Stromal cell of bone marrow (primary cell): ENCODE measurements around the gene ZBTB17.
"Not testable (repeated sequence)": the region's sequence is repeated elsewhere in the genome, so short reads cannot be mapped to it uniquely, and the experiment has no call there.

Experiments used
- DNase-seq: peaks from one replicate; pipeline ENCODE4 v3.0.0-alpha.2; 2012; ENCODE audit warnings: low read depth

The ZBTB17 gene

GRCh38 chr1:15988856-15989736 is 13.2 kb upstream of the ZBTB17 start:
- no peak for DNase-seq

- no peak for DNase-seq
Observed at GRCh38 chr1:15985611-15986297, 9.9 kb upstream of the ZBTB17 start.

GRCh38 chr1:15983275-15983674 is 7.4 kb upstream of the ZBTB17 start:
- no peak for DNase-seq

GRCh38 chr1:15981679-15982078 is 5.8 kb upstream of the ZBTB17 start:
- no peak for DNase-seq

- not testable (repeated sequence) for DNase-seq
Observed at GRCh38 chr1:15977947-15978346, 2.0 kb upstream of the ZBTB17 start.

GRCh38 chr1:15975358-15975804 is 520 bp downstream of the ZBTB17 start:
- DNase-seq = no peak

GRCh38 chr1:15974855-15975254 is 1.0 kb downstream of the ZBTB17 start:
- no peak for DNase-seq

- DNase-seq = no peak
Observed at GRCh38 chr1:15973772-15974171, 2.1 kb downstream of the ZBTB17 start.

GRCh38 chr1:15972409-15972808 is 3.5 kb downstream of the ZBTB17 start:
- DNase-seq = no peak

GRCh38 chr1:15970911-15971310 is 5.0 kb downstream of the ZBTB17 start:
- no peak for DNase-seq

GRCh38 chr1:15969321-15969880 is 6.5 kb downstream of the ZBTB17 start:
- DNase-seq = no peak

- no peak for DNase-seq
Observed at GRCh38 chr1:15968172-15968571, 7.7 kb downstream of the ZBTB17 start.

GRCh38 chr1:15966956-15967344 is 9.0 kb downstream of the ZBTB17 start:
- no peak for DNase-seq

- no peak for DNase-seq
Observed at GRCh38 chr1:15966081-15966955, 9.6 kb downstream of the ZBTB17 start.

- no peak for DNase-seq
Observed at GRCh38 chr1:15965228-15965767, 10.6 kb downstream of the ZBTB17 start.

- no peak for DNase-seq
Observed at GRCh38 chr1:15963968-15964648, 11.8 kb downstream of the ZBTB17 start.

GRCh38 chr1:15963363-15963967 is 12.4 kb downstream of the ZBTB17 start:
- DNase-seq = no peak

GRCh38 chr1:15962671-15963362 is 13.1 kb downstream of the ZBTB17 start:
- DNase-seq = no peak

GRCh38 chr1:15962176-15962575 is 13.7 kb downstream of the ZBTB17 start:
- no peak for DNase-seq

- DNase-seq = no peak
Observed at GRCh38 chr1:15961492-15961891, 14.4 kb downstream of the ZBTB17 start.
